Liver (tissue), 9 donors: Measurements from ENCODE around the gene LHFPL2. TPM values are rescaled to one million over a fixed set of nuclear protein-coding genes. Genes with fewer than 3 reads are reported as not detected.

Experiments used
- DNase-seq: peaks from one replicate; pipeline ENCODE4 v3.0.0-alpha.2; 2017; ENCODE audit warnings: low spot score
- H3K27ac ChIP-seq, 2 donors: one replicate each; pipeline ENCODE4 v1.7.0; 2013; ENCODE audit warnings: inconsistent platforms in 2 of 2, low read length in 2 of 2, control low read depth in 1 of 2, low read depth in 1 of 2, mild to moderate bottlenecking in 1 of 2
- H3K27me3 ChIP-seq, 4 donors: one replicate each; pipeline versions ENCODE4 v1.6.1 to v1.7.0; 2013; ENCODE audit warnings: low read length in 3 of 4, inconsistent platforms in 1 of 4, mild to moderate bottlenecking in 1 of 4, moderate library complexity in 1 of 4; ENCODE audit not compliant: control insufficient read depth in 4 of 4, insufficient read depth in 4 of 4
- H3K36me3 ChIP-seq, 4 donors: one replicate each; pipeline versions ENCODE4 v1.6.1 to v1.7.0; 2013; ENCODE audit warnings: low read length in 3 of 4, mild to moderate bottlenecking in 3 of 4, low read depth in 1 of 4, moderate library complexity in 1 of 4; ENCODE audit not compliant: control insufficient read depth in 4 of 4, insufficient read depth in 3 of 4
- H3K4me1 ChIP-seq, 4 donors: one replicate each; pipeline versions ENCODE4 v1.6.1 to v1.7.0; 2013; ENCODE audit warnings: low read length in 3 of 4, mild to moderate bottlenecking in 3 of 4, moderate library complexity in 1 of 4; ENCODE audit not compliant: control insufficient read depth in 4 of 4, insufficient read depth in 4 of 4
- H3K4me3 ChIP-seq, 3 donors: one replicate each; pipeline versions ENCODE4 v1.6.1 to v1.7.0; 2013; ENCODE audit warnings: low read length in 3 of 3, control low read depth in 1 of 3, low read depth in 1 of 3, mild to moderate bottlenecking in 1 of 3
- H3K9ac ChIP-seq, 2 donors: one replicate each; pipeline ENCODE4 v1.7.0; 2013; ENCODE audit warnings: low read length in 2 of 2, mild to moderate bottlenecking in 2 of 2, moderate library complexity in 2 of 2, control low read depth in 1 of 2, low read depth in 1 of 2
- H3K9me3 ChIP-seq, 4 donors: one replicate each; pipeline versions ENCODE4 v1.6.1 to v1.7.0; 2013; ENCODE audit warnings: low read length in 3 of 4; ENCODE audit not compliant: control insufficient read depth in 4 of 4
- ATF3 ChIP-seq: IDR thresholded peaks from 2 replicates; pipeline ENCODE4 v1.6.1; 2016; ENCODE audit warnings: antibody characterized with exemption
- CTCF ChIP-seq: fragments of 150-350 bp; IDR thresholded peaks from 2 replicates; pipeline ENCODE4 v1.5.1; 2017; ENCODE audit warnings: improper control_type of control experiment, low read depth, low read length; ENCODE audit not compliant: missing input control
- EGR1 ChIP-seq, 2 donors: IDR thresholded peaks; 2 replicates each; pipeline ENCODE4 v1.6.1; 2016 to 2018; ENCODE audit warnings: antibody characterized with exemption in 2 of 2, low read depth in 2 of 2
- FOXA1 ChIP-seq: IDR thresholded peaks from 2 replicates; pipeline ENCODE4 v1.6.1; 2016; ENCODE audit warnings: antibody characterized with exemption
- FOXA2 ChIP-seq: IDR thresholded peaks from 2 replicates; pipeline ENCODE4 v1.6.1; 2016; ENCODE audit warnings: antibody characterized with exemption
- GABPA ChIP-seq, 2 donors: IDR thresholded peaks in 1 of 2; conservative IDR thresholded peaks in 1 of 2; 2 replicates each; pipeline ENCODE4 v1.6.1; 2016; ENCODE audit warnings: antibody characterized with exemption in 2 of 2, mild to moderate bottlenecking in 1 of 2, moderate library complexity in 1 of 2
- HNF4G ChIP-seq: IDR thresholded peaks from 2 replicates; pipeline ENCODE4 v1.6.1; 2016; ENCODE audit warnings: antibody characterized with exemption
- JUND ChIP-seq, 2 donors: IDR thresholded peaks; 2 replicates each; pipeline ENCODE4 v1.6.1; 2016; ENCODE audit warnings: antibody characterized with exemption in 2 of 2
- NR2F2 ChIP-seq: IDR thresholded peaks from 2 replicates; pipeline ENCODE4 v1.6.1; 2016; ENCODE audit warnings: antibody characterized with exemption
- RAD21 ChIP-seq, 2 donors: IDR thresholded peaks; 2 replicates each; pipeline ENCODE4 v1.6.1; 2016; ENCODE audit warnings: antibody characterized with exemption in 2 of 2, mild to moderate bottlenecking in 2 of 2
- RXRA ChIP-seq, 2 donors: IDR thresholded peaks; 2 replicates each; pipeline ENCODE4 v1.6.1; 2017 to 2018; ENCODE audit warnings: antibody characterized with exemption in 2 of 2, mild to moderate bottlenecking in 1 of 2
- SP1 ChIP-seq: IDR thresholded peaks from 2 replicates; pipeline ENCODE4 v1.6.1; 2018; ENCODE audit warnings: antibody characterized with exemption, mild to moderate bottlenecking
- TAF1 ChIP-seq: conservative IDR thresholded peaks from 2 replicates; pipeline ENCODE4 v1.6.1; 2016; ENCODE audit warnings: antibody characterized with exemption, mild to moderate bottlenecking
- YY1 ChIP-seq: IDR thresholded peaks from 2 replicates; pipeline ENCODE4 v1.6.1; 2016; ENCODE audit warnings: antibody characterized with exemption, mild to moderate bottlenecking
- WGBS: extraction: QIAGEN DNeasy Blood & Tissue Kit; methylation state at CpG from one replicate; pipeline ENCODE4 v1.1.7; 2013; 5-methylcytosine and 5-hydroxymethylcytosine counted together
- polyA plus RNA-seq, 2 donors: library from polyadenylated mRNA; stranded (reverse) in 1 of 2; unstranded in 1 of 2; fragments of 200-250 nt in 1 of 2; fragments of >200 nt in 1 of 2; fragmentation: Nextera tagmentation in 1 of 2; extraction: Ambion mirVana in 1 of 2; gene quantifications; one replicate each; pipeline versions ENCODE4 v1.2.1 to v1.2.3, GENCODE V29; 2013 to 2015
- total RNA-seq, 2 donors: library from RNA; depleted of rRNA; stranded (reverse); fragments of >200 nt; gene quantifications; one replicate each; pipeline ENCODE4 v1.2.3, GENCODE V29; 2014
- TF ChIP-seq, protein P1 (sequence below): IDR thresholded peaks from 2 replicates; pipeline ENCODE4 v1.6.1; 2016; ENCODE audit warnings: antibody characterized with exemption
- TF ChIP-seq, protein P2 (sequence below): IDR thresholded peaks from 2 replicates; pipeline ENCODE4 v1.6.1; 2016; ENCODE audit warnings: antibody characterized with exemption
- donor health status: healthy.
- donor health status: healthy.
- donor health status: healthy.
- donor health status: healthy.
- donor health status: healthy.

LHFPL2 gene
- total and polyA plus RNA-seq, 4 donors = 1.6 to 9.4 (median 5.6) TPM

DNA sequence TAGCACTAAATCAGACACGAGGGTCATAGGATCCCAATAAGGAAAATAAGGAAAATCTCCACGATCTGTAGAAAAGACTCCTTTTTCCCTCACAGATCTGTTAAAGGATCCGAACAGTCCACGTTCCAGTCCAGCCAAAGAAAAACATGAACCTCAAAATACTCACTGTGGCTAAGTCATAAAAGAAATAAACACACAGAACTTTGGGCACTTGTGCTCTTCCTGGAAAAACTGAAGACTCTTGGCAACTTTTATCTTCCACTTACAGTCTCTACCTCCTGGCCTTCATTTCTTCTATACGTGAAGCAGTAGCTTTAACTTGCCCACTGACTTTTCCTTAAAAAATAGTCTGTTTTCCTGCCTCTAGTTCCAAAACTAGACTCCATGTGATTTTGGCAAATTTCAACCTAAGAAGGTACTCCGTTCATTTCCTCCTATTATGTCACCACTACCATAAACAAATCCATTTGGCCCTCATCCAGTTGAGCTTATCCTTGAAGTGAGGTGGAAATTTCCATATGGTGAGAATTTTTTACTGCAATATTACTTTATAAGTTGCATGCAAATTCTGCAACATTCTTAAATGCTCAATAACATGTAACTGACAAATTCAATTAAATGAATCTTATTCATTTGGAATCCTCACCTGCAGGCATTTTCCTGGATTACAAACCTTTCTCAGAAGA lies 5.3 kb upstream of the LHFPL2 start:
- Histone ChIP-seq H3K27me3 (no peaks in the 10 kb centered on the region), H3K36me3 (no peaks in the 10 kb centered on the region), H3K4me3 (no peak overlapping the region), H3K27ac (no peak overlapping the region), H3K9me3 (no peaks in the 10 kb centered on the region), H3K9ac (no peak overlapping the region), H3K4me1 (no peaks in the 10 kb centered on the region)
- TF ChIP-seq RAD21 (IDR thresholded peaks at IDR 0.05) (no peak), EGR1 (IDR thresholded peaks at IDR 0.05; ENCODE audit: low read depth in 2 of 2) (no peak), RXRA (IDR thresholded peaks at IDR 0.05) (no peak), CTCF (no peak), GABPA (IDR thresholded peaks at IDR 0.05 in 1 of 2, conservative IDR thresholded peaks at IDR 0.05 in 1 of 2) (no peak), SP1 (no peak), ATF3 (no peak), FOXA1 (no peak), FOXA2 (no peak), TAF1 (no peak)
- TF ChIP-seq, protein P1, sequence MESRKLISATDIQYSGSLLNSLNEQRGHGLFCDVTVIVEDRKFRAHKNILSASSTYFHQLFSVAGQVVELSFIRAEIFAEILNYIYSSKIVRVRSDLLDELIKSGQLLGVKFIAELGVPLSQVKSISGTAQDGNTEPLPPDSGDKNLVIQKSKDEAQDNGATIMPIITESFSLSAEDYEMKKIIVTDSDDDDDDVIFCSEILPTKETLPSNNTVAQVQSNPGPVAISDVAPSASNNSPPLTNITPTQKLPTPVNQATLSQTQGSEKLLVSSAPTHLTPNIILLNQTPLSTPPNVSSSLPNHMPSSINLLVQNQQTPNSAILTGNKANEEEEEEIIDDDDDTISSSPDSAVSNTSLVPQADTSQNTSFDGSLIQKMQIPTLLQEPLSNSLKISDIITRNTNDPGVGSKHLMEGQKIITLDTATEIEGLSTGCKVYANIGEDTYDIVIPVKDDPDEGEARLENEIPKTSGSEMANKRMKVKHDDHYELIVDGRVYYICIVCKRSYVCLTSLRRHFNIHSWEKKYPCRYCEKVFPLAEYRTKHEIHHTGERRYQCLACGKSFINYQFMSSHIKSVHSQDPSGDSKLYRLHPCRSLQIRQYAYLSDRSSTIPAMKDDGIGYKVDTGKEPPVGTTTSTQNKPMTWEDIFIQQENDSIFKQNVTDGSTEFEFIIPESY = no peak
- TF ChIP-seq, protein P2, sequence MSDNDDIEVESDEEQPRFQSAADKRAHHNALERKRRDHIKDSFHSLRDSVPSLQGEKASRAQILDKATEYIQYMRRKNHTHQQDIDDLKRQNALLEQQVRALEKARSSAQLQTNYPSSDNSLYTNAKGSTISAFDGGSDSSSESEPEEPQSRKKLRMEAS = no peak
- WGBS = 80% methylated on average over 6 of the region's 6 CpGs
- no peak for DNase-seq

DNA sequence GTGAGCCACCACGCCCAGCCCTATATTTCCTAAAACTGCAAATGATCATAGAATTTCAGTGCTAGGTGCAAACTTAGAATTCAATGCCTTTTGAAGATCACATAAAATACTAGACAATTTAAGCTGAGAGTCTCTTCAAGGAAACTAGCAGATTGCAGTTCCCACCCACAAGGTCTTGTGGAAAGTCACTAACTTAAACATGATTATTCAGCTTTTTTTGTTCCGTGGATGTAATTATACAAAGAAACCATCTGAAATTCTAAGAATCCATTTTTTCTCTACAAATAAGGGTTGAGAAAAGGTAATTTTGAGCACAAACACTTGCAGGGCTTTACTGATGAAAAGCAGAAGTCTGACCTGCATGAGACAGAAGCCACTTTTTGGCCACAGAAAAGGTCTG lies 4.5 kb upstream of the LHFPL2 start:
- 95% methylated on average over 2 of the region's 2 CpGs for WGBS
- Histone ChIP-seq H3K27me3 (no peaks in the 10 kb centered on the region), H3K4me1 (peaks cover 2 to 5% (median 4%) of the 10 kb centered on the region in 4 donors), H3K4me3 (no peak overlapping the region), H3K9ac (no peak overlapping the region), H3K27ac (no peak overlapping the region), H3K36me3 (no peaks in the 10 kb centered on the region), H3K9me3 (no peaks in the 10 kb centered on the region)
- DNase-seq = no peak
- TF ChIP-seq SP1 (no peak), YY1 (no peak), RAD21 (IDR thresholded peaks at IDR 0.05) (no peak), FOXA2 (no peak), CTCF (no peak), EGR1 (IDR thresholded peaks at IDR 0.05; ENCODE audit: low read depth in 2 of 2) (no peak), JUND (IDR thresholded peaks at IDR 0.05) (no peak), FOXA1 (no peak), NR2F2 (no peak), GABPA (IDR thresholded peaks at IDR 0.05 in 1 of 2, conservative IDR thresholded peaks at IDR 0.05 in 1 of 2) (no peak), RXRA (IDR thresholded peaks at IDR 0.05) (no peak), HNF4G (no peak)
- TF ChIP-seq, protein P1 = no peak
- TF ChIP-seq, protein P2 = no peak
